ENCODE measurements around the gene THTPA. TPM values are rescaled to one million over a fixed set of nuclear protein-coding genes. Genes with fewer than 3 reads are reported as not detected.

Gene THTPA
- total RNA-seq, 1 experiment from 2014 or later, result 20.0 TPM

DNA sequence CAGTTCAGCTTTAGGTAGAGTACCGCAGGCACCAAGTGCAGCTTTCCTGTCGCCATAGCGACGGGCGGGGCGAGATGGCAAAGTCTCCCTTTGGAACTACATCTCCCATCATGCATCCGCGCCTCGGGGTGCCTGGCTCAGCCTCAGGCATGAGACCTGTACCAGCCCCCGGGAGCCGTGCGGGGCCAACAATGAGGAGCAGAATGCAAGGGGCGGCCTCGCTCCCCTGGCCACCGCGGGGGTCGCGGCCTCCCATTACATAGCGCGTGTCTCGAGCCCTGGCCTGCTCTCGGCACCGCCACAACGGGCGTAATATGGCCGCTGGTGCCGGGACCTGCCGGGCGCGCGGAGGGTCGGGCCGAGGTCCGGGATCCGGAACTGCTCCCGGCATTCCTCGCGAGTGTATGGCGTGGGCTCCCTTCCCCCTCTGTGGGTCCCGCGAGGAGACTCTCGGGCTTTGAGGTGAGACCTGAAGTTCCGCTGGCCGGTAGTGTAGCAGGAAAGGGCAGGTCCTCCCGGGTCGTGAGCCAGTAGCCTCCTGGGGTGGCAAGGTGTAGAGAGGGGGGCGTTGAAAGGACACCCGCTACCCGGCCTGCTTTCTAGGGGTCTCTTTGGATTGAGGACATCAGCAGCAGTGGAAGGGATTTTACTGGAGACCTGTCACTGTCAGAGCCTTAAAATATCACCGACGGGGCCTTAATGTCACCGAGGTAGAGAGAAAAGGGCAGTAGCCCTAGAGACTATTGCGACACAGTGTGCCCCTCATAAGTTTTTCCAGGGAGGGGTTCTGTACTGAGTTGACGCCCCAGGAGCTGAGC lies at the start of gene THTPA (continued):
- TF ChIP-seq, protein P1, sequence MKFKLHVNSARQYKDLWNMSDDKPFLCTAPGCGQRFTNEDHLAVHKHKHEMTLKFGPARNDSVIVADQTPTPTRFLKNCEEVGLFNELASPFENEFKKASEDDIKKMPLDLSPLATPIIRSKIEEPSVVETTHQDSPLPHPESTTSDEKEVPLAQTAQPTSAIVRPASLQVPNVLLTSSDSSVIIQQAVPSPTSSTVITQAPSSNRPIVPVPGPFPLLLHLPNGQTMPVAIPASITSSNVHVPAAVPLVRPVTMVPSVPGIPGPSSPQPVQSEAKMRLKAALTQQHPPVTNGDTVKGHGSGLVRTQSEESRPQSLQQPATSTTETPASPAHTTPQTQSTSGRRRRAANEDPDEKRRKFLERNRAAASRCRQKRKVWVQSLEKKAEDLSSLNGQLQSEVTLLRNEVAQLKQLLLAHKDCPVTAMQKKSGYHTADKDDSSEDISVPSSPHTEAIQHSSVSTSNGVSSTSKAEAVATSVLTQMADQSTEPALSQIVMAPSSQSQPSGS (CRISPR knock-in tag; IDR thresholded peaks at IDR 0.05; ENCODE audit: borderline replicate concordance, low read depth), result no peak
- TF ChIP-seq ZNF121 (CRISPR knock-in tag; IDR thresholded peaks at IDR 0.05) (peak; percentile 98), ESRRA (CRISPR knock-in tag; IDR thresholded peaks at IDR 0.05; ENCODE audit: borderline replicate concordance) (0 out of 2 replicates have a peak, but pooled peaks have one; percentile 66), ZNF512 (CRISPR knock-in tag; IDR thresholded peaks at IDR 0.05; ENCODE audit: borderline replicate concordance) (no peak), MYBL2 (CRISPR knock-in tag; IDR thresholded peaks at IDR 0.05) (peak; percentile 69), ERG (CRISPR knock-in tag; IDR thresholded peaks at IDR 0.05) (no peak), TP53 (CRISPR knock-in tag; IDR thresholded peaks at IDR 0.05) (no peak), ZNF416 (CRISPR knock-in tag; IDR thresholded peaks at IDR 0.05) (no peak), IRF1 (CRISPR knock-in tag; IDR thresholded peaks at IDR 0.05) (no peak), SMAD4 (CRISPR knock-in tag; IDR thresholded peaks at IDR 0.05) (no peak), IRF2 (CRISPR knock-in tag; IDR thresholded peaks at IDR 0.05; ENCODE audit: borderline replicate concordance, low read depth) (no peak), E2F1 (CRISPR knock-in tag; IDR thresholded peaks at IDR 0.05) (no peak), CBFB (CRISPR knock-in tag; IDR thresholded peaks at IDR 0.05; ENCODE audit: low read depth) (no peak), EMX1 (CRISPR knock-in tag; IDR thresholded peaks at IDR 0.05) (no peak), TEAD4 (CRISPR knock-in tag; IDR thresholded peaks at IDR 0.05) (no peak)
- TF ChIP-seq, protein P2, sequence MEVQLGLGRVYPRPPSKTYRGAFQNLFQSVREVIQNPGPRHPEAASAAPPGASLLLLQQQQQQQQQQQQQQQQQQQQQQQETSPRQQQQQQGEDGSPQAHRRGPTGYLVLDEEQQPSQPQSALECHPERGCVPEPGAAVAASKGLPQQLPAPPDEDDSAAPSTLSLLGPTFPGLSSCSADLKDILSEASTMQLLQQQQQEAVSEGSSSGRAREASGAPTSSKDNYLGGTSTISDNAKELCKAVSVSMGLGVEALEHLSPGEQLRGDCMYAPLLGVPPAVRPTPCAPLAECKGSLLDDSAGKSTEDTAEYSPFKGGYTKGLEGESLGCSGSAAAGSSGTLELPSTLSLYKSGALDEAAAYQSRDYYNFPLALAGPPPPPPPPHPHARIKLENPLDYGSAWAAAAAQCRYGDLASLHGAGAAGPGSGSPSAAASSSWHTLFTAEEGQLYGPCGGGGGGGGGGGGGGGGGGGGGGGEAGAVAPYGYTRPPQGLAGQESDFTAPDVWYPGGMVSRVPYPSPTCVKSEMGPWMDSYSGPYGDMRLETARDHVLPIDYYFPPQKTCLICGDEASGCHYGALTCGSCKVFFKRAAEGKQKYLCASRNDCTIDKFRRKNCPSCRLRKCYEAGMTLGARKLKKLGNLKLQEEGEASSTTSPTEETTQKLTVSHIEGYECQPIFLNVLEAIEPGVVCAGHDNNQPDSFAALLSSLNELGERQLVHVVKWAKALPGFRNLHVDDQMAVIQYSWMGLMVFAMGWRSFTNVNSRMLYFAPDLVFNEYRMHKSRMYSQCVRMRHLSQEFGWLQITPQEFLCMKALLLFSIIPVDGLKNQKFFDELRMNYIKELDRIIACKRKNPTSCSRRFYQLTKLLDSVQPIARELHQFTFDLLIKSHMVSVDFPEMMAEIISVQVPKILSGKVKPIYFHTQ (CRISPR knock-in tag; IDR thresholded peaks at IDR 0.05), result no peak
- TF ChIP-seq, protein P3, sequence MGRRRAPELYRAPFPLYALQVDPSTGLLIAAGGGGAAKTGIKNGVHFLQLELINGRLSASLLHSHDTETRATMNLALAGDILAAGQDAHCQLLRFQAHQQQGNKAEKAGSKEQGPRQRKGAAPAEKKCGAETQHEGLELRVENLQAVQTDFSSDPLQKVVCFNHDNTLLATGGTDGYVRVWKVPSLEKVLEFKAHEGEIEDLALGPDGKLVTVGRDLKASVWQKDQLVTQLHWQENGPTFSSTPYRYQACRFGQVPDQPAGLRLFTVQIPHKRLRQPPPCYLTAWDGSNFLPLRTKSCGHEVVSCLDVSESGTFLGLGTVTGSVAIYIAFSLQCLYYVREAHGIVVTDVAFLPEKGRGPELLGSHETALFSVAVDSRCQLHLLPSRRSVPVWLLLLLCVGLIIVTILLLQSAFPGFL (CRISPR knock-in tag; IDR thresholded peaks at IDR 0.05; ENCODE audit: borderline replicate concordance), result peak; percentile 73; the same call in 1 of the 2 replicates
- TF ChIP-seq, protein P4, sequence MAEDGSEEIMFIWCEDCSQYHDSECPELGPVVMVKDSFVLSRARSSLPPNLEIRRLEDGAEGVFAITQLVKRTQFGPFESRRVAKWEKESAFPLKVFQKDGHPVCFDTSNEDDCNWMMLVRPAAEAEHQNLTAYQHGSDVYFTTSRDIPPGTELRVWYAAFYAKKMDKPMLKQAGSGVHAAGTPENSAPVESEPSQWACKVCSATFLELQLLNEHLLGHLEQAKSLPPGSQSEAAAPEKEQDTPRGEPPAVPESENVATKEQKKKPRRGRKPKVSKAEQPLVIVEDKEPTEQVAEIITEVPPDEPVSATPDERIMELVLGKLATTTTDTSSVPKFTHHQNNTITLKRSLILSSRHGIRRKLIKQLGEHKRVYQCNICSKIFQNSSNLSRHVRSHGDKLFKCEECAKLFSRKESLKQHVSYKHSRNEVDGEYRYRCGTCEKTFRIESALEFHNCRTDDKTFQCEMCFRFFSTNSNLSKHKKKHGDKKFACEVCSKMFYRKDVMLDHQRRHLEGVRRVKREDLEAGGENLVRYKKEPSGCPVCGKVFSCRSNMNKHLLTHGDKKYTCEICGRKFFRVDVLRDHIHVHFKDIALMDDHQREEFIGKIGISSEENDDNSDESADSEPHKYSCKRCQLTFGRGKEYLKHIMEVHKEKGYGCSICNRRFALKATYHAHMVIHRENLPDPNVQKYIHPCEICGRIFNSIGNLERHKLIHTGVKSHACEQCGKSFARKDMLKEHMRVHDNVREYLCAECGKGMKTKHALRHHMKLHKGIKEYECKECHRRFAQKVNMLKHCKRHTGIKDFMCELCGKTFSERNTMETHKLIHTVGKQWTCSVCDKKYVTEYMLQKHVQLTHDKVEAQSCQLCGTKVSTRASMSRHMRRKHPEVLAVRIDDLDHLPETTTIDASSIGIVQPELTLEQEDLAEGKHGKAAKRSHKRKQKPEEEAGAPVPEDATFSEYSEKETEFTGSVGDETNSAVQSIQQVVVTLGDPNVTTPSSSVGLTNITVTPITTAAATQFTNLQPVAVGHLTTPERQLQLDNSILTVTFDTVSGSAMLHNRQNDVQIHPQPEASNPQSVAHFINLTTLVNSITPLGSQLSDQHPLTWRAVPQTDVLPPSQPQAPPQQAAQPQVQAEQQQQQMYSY (CRISPR knock-in tag; IDR thresholded peaks at IDR 0.05), result peak; percentile 26; the same call in 1 of the 2 replicates
- TF ChIP-seq, protein P5, sequence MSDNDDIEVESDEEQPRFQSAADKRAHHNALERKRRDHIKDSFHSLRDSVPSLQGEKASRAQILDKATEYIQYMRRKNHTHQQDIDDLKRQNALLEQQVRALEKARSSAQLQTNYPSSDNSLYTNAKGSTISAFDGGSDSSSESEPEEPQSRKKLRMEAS (CRISPR knock-in tag; IDR thresholded peaks at IDR 0.05), result peak; percentile 81
- TF ChIP-seq, protein P6, sequence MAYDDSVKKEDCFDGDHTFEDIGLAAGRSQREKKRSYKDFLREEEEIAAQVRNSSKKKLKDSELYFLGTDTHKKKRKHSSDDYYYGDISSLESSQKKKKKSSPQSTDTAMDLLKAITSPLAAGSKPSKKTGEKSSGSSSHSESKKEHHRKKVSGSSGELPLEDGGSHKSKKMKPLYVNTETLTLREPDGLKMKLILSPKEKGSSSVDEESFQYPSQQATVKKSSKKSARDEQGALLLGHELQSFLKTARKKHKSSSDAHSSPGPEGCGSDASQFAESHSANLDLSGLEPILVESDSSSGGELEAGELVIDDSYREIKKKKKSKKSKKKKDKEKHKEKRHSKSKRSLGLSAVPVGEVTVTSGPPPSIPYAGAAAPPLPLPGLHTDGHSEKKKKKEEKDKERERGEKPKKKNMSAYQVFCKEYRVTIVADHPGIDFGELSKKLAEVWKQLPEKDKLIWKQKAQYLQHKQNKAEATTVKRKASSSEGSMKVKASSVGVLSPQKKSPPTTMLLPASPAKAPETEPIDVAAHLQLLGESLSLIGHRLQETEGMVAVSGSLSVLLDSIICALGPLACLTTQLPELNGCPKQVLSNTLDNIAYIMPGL (CRISPR knock-in tag; IDR thresholded peaks at IDR 0.05), result peak; percentile 80; the same call in 1 of the 2 replicates
